Kidney (tissue), 14 donors: Measurements from ENCODE around the gene EPS8L1. TPM values are rescaled to one million over a fixed set of nuclear protein-coding genes. Genes with fewer than 3 reads are reported as not detected.

Experiments used
- DNase-seq, 5 donors: peaks; one replicate each; pipeline ENCODE4 v3.0.0-alpha.2; 2013 to 2020
- FAIRE-seq: peaks from 2 replicates; lab custom pipeline; 2012; peaks lifted over from hg19 to GRCh38; lab: Jason Lieb, UNC
- H3K27ac ChIP-seq, 2 donors: one replicate each; pipeline ENCODE4 v1.7.0; 2013; ENCODE audit warnings: low read depth in 2 of 2, low read length in 2 of 2, inconsistent platforms in 1 of 2
- H3K27me3 ChIP-seq: one replicate; pipeline ENCODE4 v1.7.1; 2013; ENCODE audit warnings: low read length, inconsistent platforms; ENCODE audit not compliant: control insufficient read depth, insufficient read depth
- H3K36me3 ChIP-seq, 3 donors: one replicate each; pipeline versions ENCODE4 v1.7.0 to v1.7.1; 2013; ENCODE audit warnings: low read length in 3 of 3, control low read depth in 1 of 3, inconsistent platforms in 1 of 3; ENCODE audit not compliant: insufficient read depth in 3 of 3, control insufficient read depth in 2 of 3
- H3K4me1 ChIP-seq, 3 donors: one replicate each; pipeline versions ENCODE4 v1.7.0 to v1.7.1; 2013; ENCODE audit warnings: low read length in 3 of 3, inconsistent platforms in 1 of 3, low read depth in 1 of 3; ENCODE audit not compliant: control insufficient read depth in 2 of 3, insufficient read depth in 2 of 3
- H3K4me3 ChIP-seq, 3 donors: one replicate each; pipeline versions ENCODE4 v1.7.0 to v1.8.1; 2013; ENCODE audit warnings: low read length in 3 of 3, control low read depth in 1 of 3, inconsistent platforms in 1 of 3
- H3K9ac ChIP-seq, 3 donors: one replicate each; pipeline versions ENCODE4 v1.7.0 to v1.7.1; 2013; ENCODE audit warnings: low read length in 3 of 3, control low read depth in 1 of 3, inconsistent platforms in 1 of 3
- H3K9me3 ChIP-seq, 3 donors: one replicate each; pipeline versions ENCODE4 v1.7.0 to v1.7.1; 2013; ENCODE audit warnings: low read length in 3 of 3, control low read depth in 1 of 3, inconsistent platforms in 1 of 3; ENCODE audit not compliant: control insufficient read depth in 2 of 3, insufficient read depth in 1 of 3
- intact Hi-C: fragments of 100-400 bp; cut with DNase I; formaldehyde crosslinking; loops from one replicate; pipeline ENCODE4 v1.11.1; 2022
- polyA plus RNA-seq: library from polyadenylated mRNA; stranded (reverse); fragments of 350-450 nt; fragmentation: Illumina TruSeq; extraction: RNeasy Lipid Tissue Mini Kit (QIAGEN cat#74804); gene quantifications from one replicate; pipeline ENCODE4 v1.2.3, GENCODE V29; 2014; ENCODE audit warnings: low read depth, low replicate concordance; ENCODE audit not compliant: insufficient read depth
- total RNA-seq: library from RNA; stranded (reverse); fragmentation: NEBNext Ultra II Directional; extraction: Animal tissue kit (Norgen Biotek cat#: 25700); gene quantifications from one replicate; pipeline ENCODE4 v1.2.1, GENCODE V29; 2021
- TF ChIP-seq, protein P1 (sequence below): IDR thresholded peaks from 3 replicates; pipeline ENCODE4 v1.5.1; 2012; ENCODE audit warnings: mild to moderate bottlenecking, moderate library complexity, borderline replicate concordance; ENCODE audit not compliant: insufficient read depth; ENCODE audit errors: extremely low read depth
- donor health status: control.
- donor health status: control.
- donor health status: control.
- donor health status: control.
- donor health status: control.
- donor health status: DM: yes; HTN: yes; CAD: no.
- donor health status: Normal renal cell carcinoma (clear cell type).

Gene EPS8L1
- total and polyA plus RNA-seq, 2 donors from 2014 or later, result 45.4 to 95.0 TPM

- FAIRE-seq, result no peak
- intact Hi-C loops, result no loop called here
- peaks cover 0 to 12% (median 0%) of the 10 kb centered on the region in 3 donors for H3K36me3 ChIP-seq
- H3K4me3 ChIP-seq, result no peak overlapping the region
- no peak overlapping the region for H3K9ac ChIP-seq
- DNase-seq, result peak in 2 of 5 donors; percentile 70 to 76
- TF ChIP-seq, protein P1, sequence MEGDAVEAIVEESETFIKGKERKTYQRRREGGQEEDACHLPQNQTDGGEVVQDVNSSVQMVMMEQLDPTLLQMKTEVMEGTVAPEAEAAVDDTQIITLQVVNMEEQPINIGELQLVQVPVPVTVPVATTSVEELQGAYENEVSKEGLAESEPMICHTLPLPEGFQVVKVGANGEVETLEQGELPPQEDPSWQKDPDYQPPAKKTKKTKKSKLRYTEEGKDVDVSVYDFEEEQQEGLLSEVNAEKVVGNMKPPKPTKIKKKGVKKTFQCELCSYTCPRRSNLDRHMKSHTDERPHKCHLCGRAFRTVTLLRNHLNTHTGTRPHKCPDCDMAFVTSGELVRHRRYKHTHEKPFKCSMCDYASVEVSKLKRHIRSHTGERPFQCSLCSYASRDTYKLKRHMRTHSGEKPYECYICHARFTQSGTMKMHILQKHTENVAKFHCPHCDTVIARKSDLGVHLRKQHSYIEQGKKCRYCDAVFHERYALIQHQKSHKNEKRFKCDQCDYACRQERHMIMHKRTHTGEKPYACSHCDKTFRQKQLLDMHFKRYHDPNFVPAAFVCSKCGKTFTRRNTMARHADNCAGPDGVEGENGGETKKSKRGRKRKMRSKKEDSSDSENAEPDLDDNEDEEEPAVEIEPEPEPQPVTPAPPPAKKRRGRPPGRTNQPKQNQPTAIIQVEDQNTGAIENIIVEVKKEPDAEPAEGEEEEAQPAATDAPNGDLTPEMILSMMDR, result no peak
- no peak overlapping the region for H3K27ac ChIP-seq
- peaks cover 0 to 13% (median 0%) of the 10 kb centered on the region in 3 donors for H3K4me1 ChIP-seq
- no peaks in the 10 kb centered on the region for H3K9me3 ChIP-seq
- H3K27me3 ChIP-seq, result no peaks in the 10 kb centered on the region
Measured at GRCh38 chr19:55091955-55092354, 16.3 kb downstream of the EPS8L1 start.

- Histone ChIP-seq H3K9ac (no peak overlapping the region), H3K4me3 (no peak overlapping the region), H3K9me3 (no peaks in the 10 kb centered on the region), H3K4me1 (peaks cover 0 to 8% (median 0%) of the 10 kb centered on the region in 3 donors), H3K27me3 (no peaks in the 10 kb centered on the region), H3K27ac (no peak overlapping the region), H3K36me3 (peaks cover 0 to 12% (median 0%) of the 10 kb centered on the region in 3 donors)
- DNase-seq (peak in 1 of 5 donors; percentile 72), FAIRE-seq (no peak)
- intact Hi-C loops, result no loop called here
- TF ChIP-seq, protein P1, result no peak
Measured at GRCh38 chr19:55092423-55093318, 17.0 kb downstream of the EPS8L1 start.

- Histone ChIP-seq H3K9me3 (no peaks in the 10 kb centered on the region), H3K27me3 (no peaks in the 10 kb centered on the region), H3K4me3 (no peak overlapping the region), H3K36me3 (peaks cover 0 to 12% (median 2%) of the 10 kb centered on the region in 3 donors), H3K4me1 (no peaks in the 10 kb centered on the region), H3K9ac (no peak overlapping the region), H3K27ac (no peak overlapping the region)
- peak in 2 of 5 donors; percentile 41 to 46 for DNase-seq
- intact Hi-C loops, result no loop called here
- no peak for FAIRE-seq
- TF ChIP-seq, protein P1, result no peak
Measured at GRCh38 chr19:55094456-55095259, 19.0 kb downstream of the EPS8L1 start.
